PC-3 (cell line): ENCODE measurements around the gene AKNA.

Experiments
- CTCF ChIP-seq: fragments of 300-600 bp; sonication (generic); conservative IDR thresholded peaks from 2 replicates; pipeline ENCODE4 v1.5.1; 2017; ENCODE audit warnings: antibody characterized with exemption, low read depth, mild to moderate bottlenecking, low read length
- EZH2phosphoT487 ChIP-seq: fragments of 300-600 bp; sonication (generic); IDR thresholded peaks from 2 replicates; pipeline ENCODE4 v1.6.1; 2018; ENCODE audit warnings: mild to moderate bottlenecking, antibody characterized with exemption, low read length, borderline replicate concordance

- TF ChIP-seq CTCF (no peak), EZH2phosphoT487 (no peak)
Measured at GRCh38 chr9:114291886-114292590, 95.7 kb downstream of the AKNA start.
